Chondrocyte (in vitro differentiated cells): Measurements from ENCODE around the gene SESN2. TPM values are rescaled to one million over a fixed set of nuclear protein-coding genes. Genes with fewer than 3 reads are reported as not detected.

Source experiments
- DNase-seq: peaks from one replicate; pipeline ENCODE4 v3.0.0; 2021; ENCODE audit warnings: mixed read lengths, low spot score
- H3K27ac Mint-ChIP-seq: one replicate; pipeline ENCODE4 v1.8.0; 2021; ENCODE audit warnings: mild to moderate bottlenecking, moderate library complexity, mixed read lengths; ENCODE audit not compliant: unreplicated experiment
- H3K27me3 Mint-ChIP-seq: 2 replicates; pipeline ENCODE4 v1.8.0; 2021; ENCODE audit warnings: low read depth, mixed read lengths
- H3K36me3 Mint-ChIP-seq: 2 replicates; pipeline ENCODE4 v1.8.0; 2021; ENCODE audit warnings: low read depth, mixed read lengths
- H3K4me1 Mint-ChIP-seq: 2 replicates; pipeline ENCODE4 v1.8.0; 2021; ENCODE audit warnings: low read depth, mild to moderate bottlenecking, mixed read lengths
- H3K4me3 Mint-ChIP-seq: one replicate; pipeline ENCODE4 v1.8.0; 2021; ENCODE audit warnings: mild to moderate bottlenecking, moderate library complexity, mixed read lengths; ENCODE audit not compliant: unreplicated experiment
- H3K9me3 Mint-ChIP-seq: 2 replicates; pipeline ENCODE4 v1.8.0; 2021; ENCODE audit warnings: low read depth, mixed read lengths
- CTCF ChIP-seq: fragments of 200-600 bp; sonication (generic); IDR thresholded peaks from 2 replicates; pipeline ENCODE4 v1.5.0; 2021; ENCODE audit warnings: antibody characterized with exemption, mild to moderate bottlenecking, moderate library complexity
- total RNA-seq: library from RNA; stranded (reverse); gene quantifications from 3 replicates; pipeline ENCODE4 v1.2.1, GENCODE V29; 2021

The SESN2 gene
- total RNA-seq, 1 donor from 2014 or later, result 54.7 TPM

- Mint-ChIP-seq H3K9me3 (no peaks in the 10 kb centered on the region), H3K27ac (peak overlapping the region; percentile 94), H3K4me3 (peak overlapping the region; percentile 61), H3K27me3 (no peaks in the 10 kb centered on the region), H3K4me1 (peaks cover 34% of the 10 kb centered on the region), H3K36me3 (no peaks in the 10 kb centered on the region)
- TF ChIP-seq CTCF, result no peak
- no peak for DNase-seq
These were observed 11.6 kb upstream of the SESN2 start for GRCh38 chr1:28247612-28248272.

- TF ChIP-seq CTCF, result peak; percentile 92
- Mint-ChIP-seq H3K36me3 (no peaks in the 10 kb centered on the region), H3K27ac (peak overlapping the region; percentile 94), H3K27me3 (no peaks in the 10 kb centered on the region), H3K4me1 (peaks cover 34% of the 10 kb centered on the region), H3K4me3 (peak overlapping the region; percentile 40), H3K9me3 (no peaks in the 10 kb centered on the region)
- DNase-seq, result no peak
These were observed 10.9 kb upstream of the SESN2 start for GRCh38 chr1:28248273-28249012.

GRCh38 chr1:28249013-28249865 is 10.1 kb upstream of the SESN2 start:
- Mint-ChIP-seq H3K27me3 (no peaks in the 10 kb centered on the region), H3K27ac (peak overlapping the region; percentile 94), H3K4me1 (peaks cover 34% of the 10 kb centered on the region), H3K4me3 (peak overlapping the region; percentile 40), H3K9me3 (no peaks in the 10 kb centered on the region), H3K36me3 (no peaks in the 10 kb centered on the region)
- TF ChIP-seq CTCF, result no peak
- DNase-seq, result no peak

- no peaks in the 10 kb centered on the region for H3K9me3 Mint-ChIP-seq
- no peak overlapping the region for H3K4me3 Mint-ChIP-seq
- TF ChIP-seq CTCF, result no peak
- H3K27ac Mint-ChIP-seq, result peak overlapping the region; percentile 24
- peaks cover 34% of the 10 kb centered on the region for H3K4me1 Mint-ChIP-seq
- no peak for DNase-seq
- no peaks in the 10 kb centered on the region for H3K36me3 Mint-ChIP-seq
- no peaks in the 10 kb centered on the region for H3K27me3 Mint-ChIP-seq
These were observed 9.4 kb upstream of the SESN2 start for GRCh38 chr1:28249866-28250295.
